Lung (tissue), 12 donors: ENCODE results near the gene ELAPOR1. TPM values are rescaled to one million over a fixed set of nuclear protein-coding genes. Genes with fewer than 3 reads are reported as not detected.

Experiments
- ATAC-seq: fragments of 200-7000 bp; cut with Tn5 transposase; one replicate; pipeline ENCODE4 v1.9.1; 2020; ENCODE audit warnings: moderate number of reproducible peaks; ENCODE audit not compliant: insufficient read depth, low FRiP score
- DNase-seq, 3 donors: peaks; one replicate each; pipeline ENCODE4 v3.0.0-alpha.2; 2013 to 2017
- H3K27ac ChIP-seq, 2 donors: one replicate each; pipeline ENCODE4 v1.5.1; 2013; ENCODE audit warnings: mild to moderate bottlenecking in 2 of 2, moderate library complexity in 2 of 2, control low read depth in 1 of 2, inconsistent platforms in 1 of 2, low read depth in 1 of 2, low read length in 1 of 2
- H3K27me3 ChIP-seq, 3 donors: one replicate each; pipeline ENCODE4 v1.5.1; 2013; ENCODE audit warnings: low read length in 2 of 3; ENCODE audit not compliant: control insufficient read depth in 3 of 3, insufficient read depth in 3 of 3
- H3K36me3 ChIP-seq, 4 donors: one replicate each; pipeline ENCODE4 v1.5.1; 2013; ENCODE audit warnings: low read length in 4 of 4, mild to moderate bottlenecking in 1 of 4, moderate library complexity in 1 of 4; ENCODE audit not compliant: control insufficient read depth in 4 of 4, insufficient read depth in 4 of 4
- H3K4me1 ChIP-seq, 5 donors: one replicate each; pipeline ENCODE4 v1.5.1; 2013; ENCODE audit warnings: low read length in 5 of 5, mild to moderate bottlenecking in 2 of 5, moderate library complexity in 1 of 5; ENCODE audit not compliant: control insufficient read depth in 5 of 5, insufficient read depth in 5 of 5
- H3K4me3 ChIP-seq: one replicate; pipeline ENCODE4 v1.5.1; 2013; ENCODE audit warnings: mild to moderate bottlenecking, control low read depth, moderate library complexity
- H3K9ac ChIP-seq, 2 donors: one replicate each; pipeline ENCODE4 v1.5.1; 2013; ENCODE audit warnings: low read length in 2 of 2, control low read depth in 1 of 2; ENCODE audit not compliant: insufficient read depth in 1 of 2
- H3K9me3 ChIP-seq, 4 donors: one replicate each; pipeline ENCODE4 v1.5.1; 2013; ENCODE audit warnings: low read length in 3 of 4, mild to moderate bottlenecking in 1 of 4, moderate library complexity in 1 of 4; ENCODE audit not compliant: control insufficient read depth in 4 of 4, insufficient read depth in 3 of 4
- WGBS, 2 donors: extraction: QIAGEN DNeasy Blood & Tissue Kit; methylation state at CpG; one replicate each; pipeline ENCODE4 v1.1.7; 2013; 5-methylcytosine and 5-hydroxymethylcytosine counted together
- polyA plus RNA-seq, 2 donors: library from polyadenylated mRNA; stranded (reverse); fragments of 200-250 nt; gene quantifications; one replicate each; pipeline ENCODE4 v1.2.1, GENCODE V29; 2013
- total RNA-seq, 2 donors: library from RNA; depleted of rRNA in 1 of 2; stranded (reverse); fragments of >200 nt in 1 of 2; gene quantifications; one replicate each; pipeline ENCODE4 v1.2.1, GENCODE V29; 2014 to 2021
- TF ChIP-seq, protein P1 (sequence below): IDR thresholded peaks from 2 replicates; pipeline ENCODE4 v1.5.1; 2012; ENCODE audit warnings: mild to moderate bottlenecking; ENCODE audit errors: control extremely low read depth, extremely low read depth
- donor health status: control.
- donor health status: control.
- donor health status: Bipolar disorder and iron deficiency.
- donor health status: healthy.
- donor health status: DM: yes; HTN: yes; CAD: no.

Gene ELAPOR1
- total and polyA plus RNA-seq, 4 donors = 3.3 to 25.0 (median 8.0) TPM

DNA sequence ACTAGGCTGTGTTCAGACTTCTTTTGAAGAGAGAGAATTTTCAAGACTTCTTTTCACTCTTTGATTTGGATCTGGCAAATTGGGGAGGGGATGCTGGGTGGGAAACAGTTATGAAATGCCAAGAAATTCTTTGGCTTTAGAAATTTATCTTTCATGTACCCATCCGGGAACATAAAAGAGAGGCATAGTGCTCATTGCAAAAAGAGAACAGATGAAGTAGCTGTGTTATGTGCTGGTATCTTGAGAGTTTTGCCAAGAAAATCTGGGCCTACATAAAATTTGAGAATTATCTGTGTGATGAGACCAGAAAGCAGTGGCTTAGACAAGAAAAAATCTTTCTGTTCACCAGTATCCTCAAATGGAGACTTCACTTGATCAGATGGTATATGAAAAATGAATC is 19.0 kb upstream of the ELAPOR1 start:
- Histone ChIP-seq H3K4me3 (no peak overlapping the region), H3K27ac (peak overlapping the region in 1 of 2 donors; percentile 72), H3K27me3 (no peaks in the 10 kb centered on the region), H3K36me3 (peaks cover 4 to 13% (median 8%) of the 10 kb centered on the region in 4 donors), H3K9me3 (no peaks in the 10 kb centered on the region), H3K4me1 (peaks cover 4 to 16% (median 9%) of the 10 kb centered on the region in 5 donors), H3K9ac (no peak overlapping the region)
- ATAC-seq = no peak
- TF ChIP-seq, protein P1, sequence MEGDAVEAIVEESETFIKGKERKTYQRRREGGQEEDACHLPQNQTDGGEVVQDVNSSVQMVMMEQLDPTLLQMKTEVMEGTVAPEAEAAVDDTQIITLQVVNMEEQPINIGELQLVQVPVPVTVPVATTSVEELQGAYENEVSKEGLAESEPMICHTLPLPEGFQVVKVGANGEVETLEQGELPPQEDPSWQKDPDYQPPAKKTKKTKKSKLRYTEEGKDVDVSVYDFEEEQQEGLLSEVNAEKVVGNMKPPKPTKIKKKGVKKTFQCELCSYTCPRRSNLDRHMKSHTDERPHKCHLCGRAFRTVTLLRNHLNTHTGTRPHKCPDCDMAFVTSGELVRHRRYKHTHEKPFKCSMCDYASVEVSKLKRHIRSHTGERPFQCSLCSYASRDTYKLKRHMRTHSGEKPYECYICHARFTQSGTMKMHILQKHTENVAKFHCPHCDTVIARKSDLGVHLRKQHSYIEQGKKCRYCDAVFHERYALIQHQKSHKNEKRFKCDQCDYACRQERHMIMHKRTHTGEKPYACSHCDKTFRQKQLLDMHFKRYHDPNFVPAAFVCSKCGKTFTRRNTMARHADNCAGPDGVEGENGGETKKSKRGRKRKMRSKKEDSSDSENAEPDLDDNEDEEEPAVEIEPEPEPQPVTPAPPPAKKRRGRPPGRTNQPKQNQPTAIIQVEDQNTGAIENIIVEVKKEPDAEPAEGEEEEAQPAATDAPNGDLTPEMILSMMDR = no peak
- no peak for DNase-seq
- WGBS, 2 donors = 64 to 76% methylated on average over 1 of the region's 1 CpG

DNA sequence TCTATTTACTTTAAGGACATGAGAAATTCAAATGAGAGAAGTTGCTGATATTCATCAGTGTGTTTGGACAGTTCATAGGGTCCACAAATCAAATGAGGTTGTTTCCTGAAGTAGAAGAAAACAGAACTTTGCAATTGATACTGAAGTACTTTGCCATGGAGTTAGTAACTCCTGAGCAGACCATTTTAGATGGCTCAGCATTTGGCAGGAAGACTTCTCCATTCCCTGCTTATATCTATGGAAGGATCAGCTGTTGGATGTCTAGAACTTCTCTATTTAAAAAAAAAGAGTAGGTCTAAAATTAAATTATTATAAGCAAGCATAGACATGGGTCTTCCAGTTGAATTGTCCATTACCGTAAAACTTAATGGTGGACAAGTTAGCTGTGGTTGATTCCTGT is 18.3 kb upstream of the ELAPOR1 start:
- Histone ChIP-seq H3K27ac (no peak overlapping the region), H3K9ac (no peak overlapping the region), H3K36me3 (peaks cover 5 to 13% (median 10%) of the 10 kb centered on the region in 4 donors), H3K4me3 (no peak overlapping the region), H3K4me1 (peaks cover 4 to 16% (median 9%) of the 10 kb centered on the region in 5 donors), H3K9me3 (no peaks in the 10 kb centered on the region), H3K27me3 (no peaks in the 10 kb centered on the region)
- no peak for DNase-seq
- WGBS, 2 donors = 96 to 97% methylated on average over 1 of the region's 1 CpG
- ATAC-seq = no peak
- TF ChIP-seq, protein P1 = no peak

DNA sequence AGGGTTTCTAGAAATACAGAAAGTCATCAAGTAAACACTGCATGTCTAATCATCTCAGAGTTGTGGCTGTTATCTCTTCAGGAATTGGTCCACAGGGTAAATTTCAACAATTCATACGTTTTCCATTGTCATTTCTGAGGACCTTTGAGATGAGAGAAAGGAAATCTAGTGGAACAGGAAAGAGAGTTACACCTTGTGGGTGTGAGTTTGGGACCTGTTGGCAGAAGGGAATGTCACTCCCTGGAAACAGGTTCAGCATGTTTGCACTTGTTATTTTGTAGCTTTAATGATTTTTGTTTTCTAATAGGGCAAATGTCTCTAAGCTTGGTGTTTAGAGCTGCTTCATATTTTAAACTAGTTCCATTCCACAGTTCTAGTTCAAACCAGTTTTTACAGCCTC is 17.8 kb upstream of the ELAPOR1 start:
- Histone ChIP-seq H3K9me3 (no peaks in the 10 kb centered on the region), H3K36me3 (peaks cover 5 to 13% (median 10%) of the 10 kb centered on the region in 4 donors), H3K4me1 (peaks cover 4 to 16% (median 9%) of the 10 kb centered on the region in 5 donors), H3K27ac (peak overlapping the region in 1 of 2 donors; percentile 40), H3K27me3 (no peaks in the 10 kb centered on the region), H3K9ac (no peak overlapping the region), H3K4me3 (no peak overlapping the region)
- TF ChIP-seq, protein P1 = no peak
- DNase-seq (peak in 1 of 3 donors; percentile 32), ATAC-seq (no peak)
- 43 to 69% methylated on average over 1 of the region's 1 CpG for WGBS, 2 donors
